Cardiac fibroblast (primary cell): ENCODE results near the gene OXTR.
A peak's percentile ranks its signal among the peaks of the same experiment; 100 is the strongest.

Experiments used
- DNase-seq, 2 donors: peaks; one replicate each; pipeline versions ENCODE4 v3.0.0 to v3.0.0-alpha.2; 2010; ENCODE audit warnings: low read depth in 2 of 2
- H3K4me3 ChIP-seq, 2 donors: replicated peaks in 1 of 2; 1 replicate in 1 of 2; 2 replicates in 1 of 2; pipeline ENCODE4 v1.5.1; 2011; ENCODE audit warnings: low read depth in 2 of 2, low read length in 2 of 2, mild to moderate bottlenecking in 2 of 2, moderate library complexity in 1 of 2
- CTCF ChIP-seq: IDR thresholded peaks from one replicate; pipeline ENCODE4 v1.5.1; 2011; ENCODE audit warnings: low read depth, mild to moderate bottlenecking, low read length, inconsistent platforms

OXTR gene

GRCh38 chr3:8732413-8732812 lies 37.0 kb downstream of the OXTR start:
- TF ChIP-seq CTCF: no peak
- DNase-seq: no peak
- H3K4me3 ChIP-seq: no peak overlapping the region

GRCh38 chr3:8730656-8731055 lies 38.8 kb downstream of the OXTR start:
- TF ChIP-seq CTCF: no peak
- no peak overlapping the region for H3K4me3 ChIP-seq
- peak in 1 of 2 donors; percentile 56 for DNase-seq

GRCh38 chr3:8729479-8729878 lies 39.9 kb downstream of the OXTR start:
- no peak for TF ChIP-seq CTCF
- no peak overlapping the region for H3K4me3 ChIP-seq
- DNase-seq: no peak

- TF ChIP-seq CTCF: no peak
- no peak for DNase-seq
- no peak overlapping the region for H3K4me3 ChIP-seq
Measured at GRCh38 chr3:8727605-8728512, 41.6 kb downstream of the OXTR start.

GRCh38 chr3:8724108-8724752 lies 45.2 kb downstream of the OXTR start:
- no peak for DNase-seq
- no peak overlapping the region for H3K4me3 ChIP-seq
- TF ChIP-seq CTCF: no peak

GRCh38 chr3:8723612-8724011 lies 45.8 kb downstream of the OXTR start:
- no peak for TF ChIP-seq CTCF
- H3K4me3 ChIP-seq: no peak overlapping the region
- DNase-seq: no peak
